ENCODE results near the gene KRT10.

GRCh38 chr17:40862985-40863733, 40.7 kb upstream of the KRT10 start:
- no peak for TF ChIP-seq CTCF (IDR thresholded peaks at IDR 0.05)
- TF ChIP-seq POLR2A (IDR thresholded peaks at IDR 0.05; ENCODE audit: low read length): no peak
- TF ChIP-seq, protein P1, sequence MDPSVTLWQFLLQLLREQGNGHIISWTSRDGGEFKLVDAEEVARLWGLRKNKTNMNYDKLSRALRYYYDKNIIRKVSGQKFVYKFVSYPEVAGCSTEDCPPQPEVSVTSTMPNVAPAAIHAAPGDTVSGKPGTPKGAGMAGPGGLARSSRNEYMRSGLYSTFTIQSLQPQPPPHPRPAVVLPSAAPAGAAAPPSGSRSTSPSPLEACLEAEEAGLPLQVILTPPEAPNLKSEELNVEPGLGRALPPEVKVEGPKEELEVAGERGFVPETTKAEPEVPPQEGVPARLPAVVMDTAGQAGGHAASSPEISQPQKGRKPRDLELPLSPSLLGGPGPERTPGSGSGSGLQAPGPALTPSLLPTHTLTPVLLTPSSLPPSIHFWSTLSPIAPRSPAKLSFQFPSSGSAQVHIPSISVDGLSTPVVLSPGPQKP (IDR thresholded peaks at IDR 0.05; ENCODE audit: low read depth, low read length): no peak
- TF ChIP-seq RAD21 (conservative IDR thresholded peaks at IDR 0.05 in 1 of 2, IDR thresholded peaks at IDR 0.05 in 1 of 2): peak in 1 of 2 experiments; percentile 33; a peak in 1 of 5 replicates
- TF ChIP-seq ZFP36 (IDR thresholded peaks at IDR 0.05; ENCODE audit: borderline replicate concordance, partially characterized antibody): no peak
- TF ChIP-seq JUNB (IDR thresholded peaks at IDR 0.05): no peak
- TF ChIP-seq HOXA7 (CRISPR knock-in tag; IDR thresholded peaks at IDR 0.05): no peak
- TF ChIP-seq, protein P2, sequence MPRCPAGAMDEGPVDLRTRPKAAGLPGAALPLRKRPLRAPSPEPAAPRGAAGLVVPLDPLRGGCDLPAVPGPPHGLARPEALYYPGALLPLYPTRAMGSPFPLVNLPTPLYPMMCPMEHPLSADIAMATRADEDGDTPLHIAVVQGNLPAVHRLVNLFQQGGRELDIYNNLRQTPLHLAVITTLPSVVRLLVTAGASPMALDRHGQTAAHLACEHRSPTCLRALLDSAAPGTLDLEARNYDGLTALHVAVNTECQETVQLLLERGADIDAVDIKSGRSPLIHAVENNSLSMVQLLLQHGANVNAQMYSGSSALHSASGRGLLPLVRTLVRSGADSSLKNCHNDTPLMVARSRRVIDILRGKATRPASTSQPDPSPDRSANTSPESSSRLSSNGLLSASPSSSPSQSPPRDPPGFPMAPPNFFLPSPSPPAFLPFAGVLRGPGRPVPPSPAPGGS (IDR thresholded peaks at IDR 0.05): no peak
- no peak for TF ChIP-seq GATA3 (IDR thresholded peaks at IDR 0.05; ENCODE audit: borderline replicate concordance)
- no peak for TF ChIP-seq JUN (IDR thresholded peaks at IDR 0.05)
- no peak for TF ChIP-seq POLR2AphosphoS2 (conservative IDR thresholded peaks at IDR 0.05; ENCODE audit: low read length)
